DND-41 (cell line): ENCODE data around the gene SNX17.
"Not testable (repeated sequence)": the region's sequence is repeated elsewhere in the genome, so short reads cannot be mapped to it uniquely, and the experiment has no call there.

Source experiments
- ATAC-seq: fragments of 200-7000 bp; cut with Tn5 transposase; 3 replicates; pipeline ENCODE4 v1.9.1; 2021; ENCODE audit warnings: low read depth; ENCODE audit not compliant: insufficient read depth
- DNase-seq: peaks from one replicate; pipeline ENCODE4 v3.0.0-alpha.2; 2020
- H2AFZ ChIP-seq: 2 replicates; pipeline ENCODE4 v1.6.0; 2012; ENCODE audit warnings: low read depth, low read length
- H3K27ac ChIP-seq: 2 replicates; pipeline ENCODE4 v1.5.1; 2012; ENCODE audit warnings: low read length, inconsistent platforms
- H3K27me3 ChIP-seq: fragments of 200-600 bp; sonication (generic); 2 replicates; pipeline ENCODE4 v1.6.0; 2012; ENCODE audit warnings: low read length, mild to moderate bottlenecking, inconsistent platforms; ENCODE audit not compliant: insufficient read depth, poor library complexity
- H3K36me3 ChIP-seq: 2 replicates; pipeline ENCODE4 v1.5.1; 2012; ENCODE audit warnings: low read length, inconsistent platforms; ENCODE audit not compliant: insufficient read depth
- H3K4me1 ChIP-seq: 2 replicates; pipeline ENCODE4 v1.5.1; 2012; ENCODE audit warnings: mild to moderate bottlenecking, low read length; ENCODE audit not compliant: insufficient read depth
- H3K4me2 ChIP-seq: 2 replicates; pipeline ENCODE4 v1.6.0; 2012; ENCODE audit warnings: mild to moderate bottlenecking, moderate library complexity, low read length, inconsistent platforms; ENCODE audit not compliant: insufficient read depth
- H3K4me3 ChIP-seq, 2 experiments: fragments of 200-600 bp in 1 of 2; shearing (Covaris generic) in 1 of 2; 2 replicates each; pipeline ENCODE4 v1.5.1; 2012 to 2016; ENCODE audit warnings: inconsistent platforms in 2 of 2, low read length in 2 of 2, mild to moderate bottlenecking in 2 of 2, low read depth in 1 of 2, moderate library complexity in 1 of 2
- H3K79me2 ChIP-seq: 2 replicates; pipeline ENCODE4 v1.6.0; 2012; ENCODE audit warnings: low read length, inconsistent platforms; ENCODE audit not compliant: insufficient read depth
- H3K9ac ChIP-seq: 2 replicates; pipeline ENCODE4 v1.6.0; 2012; ENCODE audit warnings: low read depth, mild to moderate bottlenecking, inconsistent platforms, low read length, moderate library complexity
- H3K9me3 ChIP-seq: 2 replicates; pipeline ENCODE4 v1.5.1; 2012; ENCODE audit warnings: low read length, moderate library complexity, mild to moderate bottlenecking, inconsistent platforms; ENCODE audit not compliant: insufficient read depth, severe bottlenecking
- H4K20me1 ChIP-seq: 2 replicates; pipeline ENCODE4 v1.6.0; 2012; ENCODE audit warnings: low read length; ENCODE audit not compliant: insufficient read depth
- EZH2 ChIP-seq: IDR thresholded peaks from 3 replicates; pipeline ENCODE4 v1.6.1; 2012; ENCODE audit warnings: borderline replicate concordance, low read depth, mild to moderate bottlenecking, moderate library complexity, low read length, inconsistent platforms; ENCODE audit not compliant: severe bottlenecking
- TF ChIP-seq, protein P1 (sequence below): IDR thresholded peaks from 2 replicates; pipeline ENCODE4 v1.5.1; 2012; ENCODE audit warnings: borderline replicate concordance, low read length, moderate library complexity, mild to moderate bottlenecking; ENCODE audit not compliant: poor library complexity, severe bottlenecking; ENCODE audit errors: extremely low read depth

SNX17 gene

DNA sequence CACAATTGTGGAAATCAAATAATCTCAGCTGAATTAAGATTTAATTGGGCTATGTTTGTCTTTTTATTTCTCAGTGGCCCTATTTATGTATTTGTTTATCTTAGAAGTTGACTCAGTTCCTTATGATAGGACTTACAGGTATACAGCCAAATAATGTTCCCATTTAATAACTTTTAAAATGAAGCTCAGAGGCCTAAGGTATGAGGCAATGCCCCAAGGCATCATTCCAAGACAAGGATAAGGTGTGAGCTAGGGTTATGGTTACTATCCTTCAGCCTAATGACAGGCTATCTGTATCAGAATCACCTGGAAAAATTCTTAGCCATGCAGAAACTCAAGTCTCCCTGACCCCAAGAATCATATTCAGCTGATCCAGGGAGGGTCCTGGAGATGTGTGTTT is 50.6 kb downstream of the SNX17 start:
- Histone ChIP-seq H3K4me3 (no peak overlapping the region), H4K20me1 (no peaks in the 10 kb centered on the region), H3K4me1 (no peaks in the 10 kb centered on the region), H3K27ac (no peak overlapping the region), H3K36me3 (no peaks in the 10 kb centered on the region), H2AFZ (no peak overlapping the region), H3K27me3 (no peaks in the 10 kb centered on the region), H3K4me2 (no peak overlapping the region), H3K9me3 (no peaks in the 10 kb centered on the region), H3K9ac (no peak overlapping the region), H3K79me2 (no peaks in the 10 kb centered on the region)
- DNase-seq = no peak
- no peak for ATAC-seq
- TF ChIP-seq EZH2 = no peak

DNA sequence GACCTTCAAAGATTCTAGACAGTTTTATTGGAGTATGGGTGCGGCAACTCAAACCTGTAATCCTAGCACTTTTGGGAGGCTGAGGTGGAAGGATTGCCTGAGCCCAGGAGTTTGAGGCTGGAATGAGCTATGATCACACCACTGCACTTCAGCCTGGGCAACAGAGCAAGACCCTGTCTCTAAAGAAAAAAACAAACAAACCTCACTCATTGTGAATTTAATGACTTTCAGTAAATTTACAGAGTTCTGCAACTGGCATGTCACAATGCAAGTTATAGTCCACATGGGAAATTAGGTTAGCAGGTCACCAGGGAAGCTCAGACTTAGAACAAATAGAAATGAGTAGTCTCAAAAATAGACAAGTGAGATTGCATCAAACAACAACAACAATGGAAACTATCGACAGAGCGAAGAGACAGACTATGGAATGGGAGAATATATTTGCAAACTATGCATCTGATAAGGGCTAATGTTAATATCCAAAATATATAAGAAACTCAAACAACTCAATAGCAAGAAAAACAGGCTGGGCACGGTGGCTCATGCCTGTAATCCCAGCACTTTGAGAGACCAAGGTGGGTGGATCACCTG is 51.3 kb downstream of the SNX17 start:
- no peaks in the 10 kb centered on the region for H3K27me3 ChIP-seq
- no peaks in the 10 kb centered on the region for H3K36me3 ChIP-seq
- H4K20me1 ChIP-seq = no peaks in the 10 kb centered on the region
- no peaks in the 10 kb centered on the region for H3K79me2 ChIP-seq
- H3K4me2 ChIP-seq = no peak overlapping the region
- no peak overlapping the region for H3K9ac ChIP-seq
- TF ChIP-seq, protein P1, sequence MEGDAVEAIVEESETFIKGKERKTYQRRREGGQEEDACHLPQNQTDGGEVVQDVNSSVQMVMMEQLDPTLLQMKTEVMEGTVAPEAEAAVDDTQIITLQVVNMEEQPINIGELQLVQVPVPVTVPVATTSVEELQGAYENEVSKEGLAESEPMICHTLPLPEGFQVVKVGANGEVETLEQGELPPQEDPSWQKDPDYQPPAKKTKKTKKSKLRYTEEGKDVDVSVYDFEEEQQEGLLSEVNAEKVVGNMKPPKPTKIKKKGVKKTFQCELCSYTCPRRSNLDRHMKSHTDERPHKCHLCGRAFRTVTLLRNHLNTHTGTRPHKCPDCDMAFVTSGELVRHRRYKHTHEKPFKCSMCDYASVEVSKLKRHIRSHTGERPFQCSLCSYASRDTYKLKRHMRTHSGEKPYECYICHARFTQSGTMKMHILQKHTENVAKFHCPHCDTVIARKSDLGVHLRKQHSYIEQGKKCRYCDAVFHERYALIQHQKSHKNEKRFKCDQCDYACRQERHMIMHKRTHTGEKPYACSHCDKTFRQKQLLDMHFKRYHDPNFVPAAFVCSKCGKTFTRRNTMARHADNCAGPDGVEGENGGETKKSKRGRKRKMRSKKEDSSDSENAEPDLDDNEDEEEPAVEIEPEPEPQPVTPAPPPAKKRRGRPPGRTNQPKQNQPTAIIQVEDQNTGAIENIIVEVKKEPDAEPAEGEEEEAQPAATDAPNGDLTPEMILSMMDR = no peak
- no peak for TF ChIP-seq EZH2
- ATAC-seq (no peak), DNase-seq (no peak)
- no peak overlapping the region for H3K4me3 ChIP-seq
- H3K9me3 ChIP-seq = no peaks in the 10 kb centered on the region
- no peaks in the 10 kb centered on the region for H3K4me1 ChIP-seq
- no peak overlapping the region for H2AFZ ChIP-seq
- no peak overlapping the region for H3K27ac ChIP-seq

DNA sequence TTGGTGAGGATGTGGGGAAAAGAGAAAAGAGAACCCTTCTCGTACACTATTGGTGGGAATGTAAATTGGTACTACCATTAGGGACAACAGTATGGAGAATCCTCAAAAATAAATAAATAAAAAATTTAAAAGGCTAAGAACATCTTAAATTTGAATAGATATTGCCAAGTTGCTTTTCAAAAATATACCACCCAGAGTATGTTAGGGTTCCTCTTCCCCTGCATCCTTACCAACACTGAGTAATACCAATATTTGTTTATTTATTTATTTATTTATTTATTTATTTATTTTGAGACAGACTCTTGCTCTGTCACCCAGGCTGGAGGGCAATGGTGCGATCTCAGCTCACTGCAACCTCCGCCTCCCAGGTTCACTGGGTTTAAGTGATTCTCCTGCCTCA is 52.5 kb downstream of the SNX17 start:
- Histone ChIP-seq H3K4me2 (no peak overlapping the region), H3K36me3 (no peaks in the 10 kb centered on the region), H3K4me3 (no peak overlapping the region), H3K4me1 (peaks cover 8% of the 10 kb centered on the region), H3K9ac (no peak overlapping the region), H3K27me3 (no peaks in the 10 kb centered on the region), H3K79me2 (no peaks in the 10 kb centered on the region; the same call in 1 of the 2 replicates), H3K27ac (no peak overlapping the region), H3K9me3 (no peaks in the 10 kb centered on the region), H2AFZ (no peak overlapping the region), H4K20me1 (no peaks in the 10 kb centered on the region)
- DNase-seq (no peak), ATAC-seq (no peak)
- TF ChIP-seq, protein P1 = no peak
- no peak for TF ChIP-seq EZH2

DNA sequence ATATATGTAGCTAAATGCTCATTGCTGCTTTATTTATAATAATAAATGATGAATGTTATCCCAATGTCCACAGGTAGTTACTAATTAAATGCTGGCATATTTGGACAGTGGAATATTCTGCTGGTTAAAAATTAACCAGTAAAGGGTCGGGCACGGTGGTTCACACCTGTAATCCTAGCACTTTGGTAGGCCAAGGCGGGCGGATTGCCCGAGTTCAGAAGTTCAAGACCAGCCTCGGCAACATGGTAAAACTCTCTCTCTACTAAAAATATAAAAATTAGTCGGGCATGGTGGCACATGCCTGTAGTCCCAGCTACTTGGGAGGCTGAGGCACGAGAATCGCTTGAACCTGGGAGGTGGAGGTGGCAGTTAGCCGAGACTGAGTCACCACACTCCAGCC is 54.6 kb downstream of the SNX17 start:
- H3K4me3 ChIP-seq, H3K4me2 ChIP-seq, H3K9me3 ChIP-seq, ATAC-seq, DNase-seq, H3K9ac ChIP-seq, H3K27ac ChIP-seq, H3K27me3 ChIP-seq, H3K36me3 ChIP-seq, H2AFZ ChIP-seq: not testable (repeated sequence)
- Histone ChIP-seq H4K20me1 (peaks cover 11% of the 10 kb centered on the region), H3K4me1 (peaks cover 16% of the 10 kb centered on the region), H3K79me2 (peaks cover 14% of the 10 kb centered on the region)
